HG02763 (cell line): Measurements from ENCODE around the gene SLC66A1.

ENCODE experiments used
- ATAC-seq: cut with Tn5 transposase; IDR thresholded peaks from one replicate; pipeline ENCODE4 v1.9.1; 2021; ENCODE audit warnings: mild to moderate bottlenecking, moderate library complexity; ENCODE audit not compliant: unreplicated experiment

Gene SLC66A1

GRCh38 chr1:19342062-19342750 is 30.1 kb downstream of the SLC66A1 start:
- ATAC-seq, result no peak

- no peak for ATAC-seq
Measured at GRCh38 chr1:19342894-19343616, 30.9 kb downstream of the SLC66A1 start.

- ATAC-seq, result no peak
Measured at GRCh38 chr1:19343617-19344350, 31.7 kb downstream of the SLC66A1 start.

GRCh38 chr1:19344372-19344810 is 32.3 kb downstream of the SLC66A1 start:
- ATAC-seq, result no peak

GRCh38 chr1:19344831-19345230 is 32.7 kb downstream of the SLC66A1 start:
- ATAC-seq, result no peak

- no peak for ATAC-seq
Measured at GRCh38 chr1:19345391-19345790, 33.3 kb downstream of the SLC66A1 start.

DNA sequence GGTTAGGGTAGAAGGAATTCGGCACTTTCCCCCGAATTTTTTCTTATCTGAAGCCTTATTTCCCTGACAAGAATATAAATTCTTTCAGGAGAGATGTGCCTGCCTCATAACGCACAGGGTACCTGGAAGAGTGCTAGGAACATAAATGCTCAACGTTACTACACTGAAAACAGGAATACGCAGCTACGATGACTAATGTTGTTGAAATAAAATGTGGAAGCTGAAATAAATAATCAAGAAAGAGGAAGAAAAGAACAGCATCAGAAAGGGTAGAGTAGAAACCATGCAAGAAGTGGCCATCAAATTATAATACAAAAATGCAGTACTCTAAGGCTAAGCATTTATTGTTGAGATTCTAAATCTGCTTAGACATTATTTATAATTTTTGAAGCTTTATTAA is 33.9 kb downstream of the SLC66A1 start:
- ATAC-seq, result no peak

DNA sequence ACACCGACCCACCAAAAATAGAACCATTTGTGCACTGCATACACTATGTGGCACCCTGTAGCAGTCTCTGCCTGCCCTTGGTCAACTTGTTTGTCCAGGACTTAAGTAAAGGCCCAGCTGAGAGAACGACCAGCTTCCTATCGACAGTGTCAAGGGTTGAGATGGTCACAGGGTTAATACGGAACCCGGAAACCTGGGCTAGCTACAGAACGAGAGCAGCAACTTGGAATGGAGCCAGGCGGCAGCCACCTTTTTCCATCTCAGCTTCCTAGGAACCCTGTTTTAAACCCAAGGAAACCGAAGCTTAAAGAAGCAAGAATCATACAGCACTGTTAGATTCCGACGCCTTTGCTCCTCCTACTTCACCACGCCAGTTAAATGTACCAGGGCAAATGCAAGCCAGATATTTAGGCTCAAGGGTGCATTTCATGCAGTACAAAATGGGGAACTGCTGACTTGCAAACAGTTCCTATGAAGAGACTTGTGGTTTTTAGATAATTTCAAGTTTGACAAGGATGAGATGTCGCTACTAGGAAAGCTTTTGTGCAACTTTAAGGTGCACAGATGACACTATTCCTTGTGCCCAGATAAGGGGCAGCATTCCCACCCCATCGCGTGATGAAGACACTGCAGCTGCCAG is 35.5 kb downstream of the SLC66A1 start:
- ATAC-seq, result no peak

- no peak for ATAC-seq
Measured at GRCh38 chr1:19348441-19349198, 36.5 kb downstream of the SLC66A1 start.

- ATAC-seq, result no peak
Measured at GRCh38 chr1:19349999-19350398, 37.9 kb downstream of the SLC66A1 start.

DNA sequence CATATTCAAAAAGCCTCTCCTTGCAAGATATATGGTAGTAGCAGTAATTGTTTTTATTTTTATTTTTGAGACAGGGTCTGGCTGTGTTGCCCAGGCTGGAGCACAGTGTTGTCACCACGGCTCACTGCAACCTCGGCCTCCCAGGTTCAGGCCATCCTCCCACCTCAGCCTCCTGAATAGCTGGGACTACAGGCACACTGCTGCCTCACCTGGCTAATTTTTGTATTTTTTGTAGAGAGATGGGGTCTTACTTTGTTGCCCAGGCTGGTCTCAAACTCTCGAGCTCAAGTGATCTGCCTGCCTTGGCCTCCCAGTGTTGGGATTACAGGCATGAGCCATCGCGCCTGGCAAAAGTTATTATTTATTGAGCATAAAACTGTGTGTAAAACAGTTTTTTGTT is 38.4 kb downstream of the SLC66A1 start:
- ATAC-seq, result no peak

DNA sequence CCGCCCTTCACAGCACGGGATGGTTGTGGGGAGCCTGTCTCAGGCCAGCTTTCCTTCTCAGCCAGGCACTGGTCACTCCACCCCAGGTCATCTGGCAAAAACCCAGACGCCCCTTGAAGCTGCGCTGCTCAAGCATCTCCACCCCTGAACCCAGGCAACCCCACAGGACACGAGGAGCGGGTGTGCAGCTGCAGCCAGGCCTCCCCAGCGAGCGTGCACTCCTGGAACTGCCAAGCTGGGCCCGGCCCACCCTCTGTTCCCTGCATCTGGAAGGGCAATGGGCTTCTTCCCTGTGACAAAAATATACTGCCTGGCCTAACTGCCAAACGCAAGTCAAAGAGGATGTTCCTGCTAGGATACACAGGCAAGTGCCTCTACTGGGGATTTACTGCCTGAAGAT is 39.7 kb downstream of the SLC66A1 start:
- ATAC-seq, result no peak

DNA sequence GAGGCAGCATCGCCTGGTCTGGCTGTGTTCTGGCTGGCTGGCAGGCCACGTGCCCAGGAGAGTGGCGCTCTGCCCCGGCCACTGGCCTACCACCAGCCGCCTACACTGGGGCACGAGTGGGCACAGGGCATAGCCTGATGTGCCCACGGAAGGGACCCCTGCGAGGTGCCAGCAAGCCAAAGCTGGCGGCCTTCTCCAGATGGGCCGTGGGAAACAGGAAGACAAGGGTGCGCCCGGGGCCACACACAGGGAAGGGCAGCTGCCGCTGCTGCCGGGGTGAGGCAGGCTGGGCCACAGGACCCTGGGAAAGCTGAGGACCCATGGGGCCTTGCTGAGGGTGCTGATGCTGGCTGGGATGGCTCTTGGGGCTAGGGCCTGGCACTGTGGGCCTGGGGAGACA is 40.7 kb downstream of the SLC66A1 start:
- no peak for ATAC-seq

DNA sequence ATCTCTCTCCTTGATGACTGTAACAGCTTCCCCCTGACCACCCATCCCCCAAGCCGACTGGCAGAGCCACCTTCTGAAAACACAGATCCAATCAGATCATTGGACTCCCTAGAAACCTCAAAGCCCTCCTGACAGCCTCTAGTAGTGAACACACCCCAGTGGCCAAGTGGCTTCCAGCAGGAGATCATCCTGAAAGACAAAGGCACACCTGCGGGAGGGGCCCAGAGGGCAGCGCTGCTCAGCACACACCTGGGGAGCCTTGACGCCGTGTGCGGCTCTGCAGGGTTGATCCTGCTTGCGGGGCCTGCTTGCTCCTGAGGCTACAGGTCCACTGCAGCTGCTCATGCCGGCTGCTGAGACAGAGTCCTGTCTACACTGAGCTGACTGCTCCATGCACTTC is 41.5 kb downstream of the SLC66A1 start:
- no peak for ATAC-seq

- no peak for ATAC-seq
Measured at GRCh38 chr1:19354531-19354981, 42.4 kb downstream of the SLC66A1 start.

DNA sequence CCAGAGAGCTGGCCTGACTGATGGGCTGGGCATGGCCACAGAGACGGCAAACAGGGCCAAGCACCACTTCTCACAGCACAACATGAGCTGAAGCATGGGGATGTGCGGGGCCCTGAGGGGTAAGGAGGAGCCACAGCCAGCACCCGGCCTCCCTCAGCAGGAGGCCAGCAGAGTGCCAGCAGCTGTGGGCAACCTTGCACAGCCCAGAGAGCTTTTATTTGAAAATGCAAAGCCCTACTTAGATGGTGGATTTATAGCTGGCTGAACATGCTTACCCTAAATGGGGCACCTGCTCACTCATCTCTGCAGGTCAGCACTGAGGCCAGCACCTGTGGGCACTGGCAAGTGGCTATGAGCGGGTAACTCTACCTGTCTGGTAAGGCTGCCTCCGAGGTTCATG is 44.1 kb downstream of the SLC66A1 start:
- ATAC-seq, result no peak

DNA sequence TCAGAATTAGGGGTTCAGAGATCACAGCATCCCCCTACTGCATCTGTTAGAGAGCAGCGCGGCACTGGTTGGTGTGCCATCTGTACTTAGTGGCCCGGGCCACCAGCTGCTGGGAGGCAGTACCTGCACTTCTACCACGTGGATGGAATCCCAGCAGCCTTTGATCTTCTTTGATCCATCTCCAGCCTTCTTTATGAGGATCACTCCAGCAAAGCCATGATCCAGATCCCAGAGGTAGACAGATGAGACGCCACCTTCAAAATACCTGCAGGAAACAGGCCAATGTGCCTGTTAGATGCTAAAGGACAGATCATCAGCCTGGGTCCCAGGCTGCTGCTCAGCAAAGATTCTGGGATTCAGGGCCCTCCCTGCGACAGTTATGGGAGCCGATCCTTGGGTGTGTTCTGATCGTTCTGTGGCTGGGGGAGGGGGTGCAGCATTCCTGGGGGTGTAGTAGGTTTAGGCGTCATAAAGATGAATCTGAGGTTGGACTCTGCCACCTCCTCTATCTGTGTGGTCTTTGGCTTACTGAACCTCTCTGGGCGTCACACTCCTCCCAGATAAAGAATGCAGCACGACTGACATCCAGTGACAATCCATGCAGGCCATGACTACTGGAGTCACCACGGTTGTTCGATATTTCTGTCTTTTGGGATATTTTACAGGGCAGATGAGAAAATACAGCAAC is 45.3 kb downstream of the SLC66A1 start:
- no peak for ATAC-seq

GRCh38 chr1:19358710-19359109 is 46.6 kb downstream of the SLC66A1 start:
- ATAC-seq, result no peak

- ATAC-seq, result no peak
Measured at GRCh38 chr1:19359357-19359756, 47.2 kb downstream of the SLC66A1 start.

DNA sequence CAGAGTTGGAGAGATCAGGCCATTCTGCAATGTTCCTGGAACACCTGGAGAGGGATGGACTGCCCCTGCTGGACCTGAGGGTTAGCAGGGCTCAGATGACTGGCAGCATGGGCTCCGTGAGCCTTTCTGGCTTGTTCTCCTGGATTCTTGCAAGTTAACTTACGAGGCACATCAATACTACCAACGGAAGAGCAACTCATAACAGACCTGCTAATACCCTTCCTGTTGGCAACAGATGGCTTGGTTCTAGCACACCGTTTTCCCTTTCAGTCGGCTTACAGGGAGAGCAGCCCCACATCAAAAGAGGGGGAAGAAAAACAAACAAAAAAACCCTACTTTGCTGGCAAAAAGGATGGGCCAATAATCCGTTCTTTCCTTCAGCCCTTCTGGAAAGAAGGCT is 47.9 kb downstream of the SLC66A1 start:
- ATAC-seq, result no peak
